ENCODE results near the gene MEOX2.

MEOX2 gene

DNA sequence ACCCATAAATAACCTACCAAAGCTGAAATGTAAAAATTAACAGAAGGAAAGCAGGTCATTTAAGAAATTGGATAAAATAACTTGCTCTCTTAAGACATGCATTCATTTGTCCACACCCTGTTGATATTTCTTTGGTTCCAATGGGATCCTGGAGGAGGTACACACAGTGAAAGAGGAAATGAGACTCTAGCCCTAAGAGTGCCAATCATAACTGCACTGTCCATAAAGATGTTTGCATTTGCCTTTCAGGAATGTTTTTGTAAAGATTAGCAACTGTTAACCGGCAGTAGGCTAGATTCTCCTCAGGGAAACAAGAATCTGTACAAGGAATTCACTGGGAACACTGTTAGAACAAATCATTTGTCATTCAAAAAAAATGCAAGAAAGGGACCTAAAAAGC lies 61.0 kb downstream of the MEOX2 start:
- Histone ChIP-seq H3K4me1 (ENCODE audit: control insufficient read depth in 2 of 2, insufficient read depth in 2 of 2, low read length in 2 of 2) (no peaks in the 10 kb centered on the region), H3K27me3 (ENCODE audit: control insufficient read depth in 2 of 2, insufficient read depth in 2 of 2, low read length in 2 of 2) (no peaks in the 10 kb centered on the region), H3K9me3 (ENCODE audit: control insufficient read depth in 2 of 2, low read length in 2 of 2) (no peaks in the 10 kb centered on the region), H3K36me3 (ENCODE audit: control insufficient read depth in 2 of 2, insufficient read depth in 2 of 2, low read length in 2 of 2) (no peaks in the 10 kb centered on the region), H3K4me3 (ENCODE audit: low read length in 2 of 2) (no peak overlapping the region), H3K9ac (ENCODE audit: low read depth in 1 of 2, low read length in 2 of 2) (no peak overlapping the region), H3K27ac (ENCODE audit: low read depth in 2 of 2, low read length in 2 of 2) (no peak overlapping the region)

DNA sequence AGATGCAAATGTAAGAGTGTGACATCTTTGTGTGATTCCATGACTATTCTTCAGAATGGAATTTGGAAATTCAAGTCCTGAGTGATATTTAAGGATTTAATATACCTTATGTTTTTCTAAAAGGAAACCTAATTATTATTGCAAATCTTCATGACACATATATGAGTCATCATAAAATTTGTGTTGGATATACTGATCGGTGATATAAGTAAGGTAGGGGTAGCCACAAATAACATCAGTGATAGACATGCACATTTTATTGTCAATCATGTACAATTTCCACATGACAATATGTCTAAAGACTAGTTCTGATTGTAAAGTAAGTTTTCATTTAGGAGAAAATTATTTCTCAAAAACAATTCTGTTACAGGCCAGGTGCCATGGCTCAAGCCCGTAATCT lies 65.0 kb downstream of the MEOX2 start:
- H3K9me3 ChIP-seq (ENCODE audit: control insufficient read depth in 2 of 2, low read length in 2 of 2) = no peaks in the 10 kb centered on the region
- no peaks in the 10 kb centered on the region for H3K36me3 ChIP-seq (ENCODE audit: control insufficient read depth in 2 of 2, insufficient read depth in 2 of 2, low read length in 2 of 2)
- H3K4me1 ChIP-seq (ENCODE audit: control insufficient read depth in 2 of 2, insufficient read depth in 2 of 2, low read length in 2 of 2) = no peaks in the 10 kb centered on the region
- no peak overlapping the region for H3K4me3 ChIP-seq (ENCODE audit: low read length in 2 of 2)
- no peaks in the 10 kb centered on the region for H3K27me3 ChIP-seq (ENCODE audit: control insufficient read depth in 2 of 2, insufficient read depth in 2 of 2, low read length in 2 of 2)
- no peak overlapping the region for H3K9ac ChIP-seq (ENCODE audit: low read depth in 1 of 2, low read length in 2 of 2)
- H3K27ac ChIP-seq (ENCODE audit: low read depth in 2 of 2, low read length in 2 of 2) = no peak overlapping the region

DNA sequence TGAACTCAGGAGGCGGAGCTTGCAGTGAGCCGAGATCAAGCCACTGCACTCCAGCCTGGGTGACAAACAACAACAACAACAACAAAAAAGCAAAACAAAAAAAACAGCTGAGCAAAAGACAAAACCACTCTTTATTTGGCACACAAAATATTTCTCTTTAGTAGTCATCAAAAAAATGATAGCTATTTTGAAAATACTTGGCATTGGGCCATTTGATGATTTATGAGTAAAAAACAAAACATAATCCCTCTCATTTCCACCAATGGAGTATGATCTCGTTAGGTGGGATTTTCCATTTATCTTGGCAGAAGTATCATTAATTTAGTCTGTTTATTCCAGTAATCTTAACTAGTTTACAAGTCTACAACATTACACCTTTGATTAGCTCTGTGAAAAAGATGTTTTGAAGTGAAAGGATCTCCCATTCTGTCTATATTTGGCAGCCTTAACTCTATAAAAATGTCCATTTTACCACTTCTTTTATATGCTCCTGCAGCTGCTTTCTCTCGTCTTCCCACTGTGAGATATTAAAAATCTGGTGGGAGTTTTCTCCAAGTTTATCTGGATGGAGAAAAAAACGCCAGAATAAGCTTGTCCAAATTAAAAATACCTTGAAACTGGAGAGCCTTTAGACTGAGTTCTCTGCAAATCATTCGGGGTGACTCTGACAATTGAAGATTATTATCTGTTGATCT lies 65.8 kb downstream of the MEOX2 start:
- no peaks in the 10 kb centered on the region for H3K27me3 ChIP-seq (ENCODE audit: control insufficient read depth in 2 of 2, insufficient read depth in 2 of 2, low read length in 2 of 2)
- H3K4me1 ChIP-seq (ENCODE audit: control insufficient read depth in 2 of 2, insufficient read depth in 2 of 2, low read length in 2 of 2) = no peaks in the 10 kb centered on the region
- H3K36me3 ChIP-seq (ENCODE audit: control insufficient read depth in 2 of 2, insufficient read depth in 2 of 2, low read length in 2 of 2) = no peaks in the 10 kb centered on the region
- H3K9me3 ChIP-seq (ENCODE audit: control insufficient read depth in 2 of 2, low read length in 2 of 2) = no peaks in the 10 kb centered on the region
- H3K4me3 ChIP-seq (ENCODE audit: low read length in 2 of 2) = no peak overlapping the region
- H3K9ac ChIP-seq (ENCODE audit: low read depth in 1 of 2, low read length in 2 of 2) = no peak overlapping the region
- H3K27ac ChIP-seq (ENCODE audit: low read depth in 2 of 2, low read length in 2 of 2) = no peak overlapping the region

GRCh38 chr7:15618275-15618674 lies 68.2 kb downstream of the MEOX2 start:
- H3K27me3 ChIP-seq (ENCODE audit: control insufficient read depth in 2 of 2, insufficient read depth in 2 of 2, low read length in 2 of 2) = no peaks in the 10 kb centered on the region
- no peak overlapping the region for H3K4me3 ChIP-seq (ENCODE audit: low read length in 2 of 2)
- H3K36me3 ChIP-seq (ENCODE audit: control insufficient read depth in 2 of 2, insufficient read depth in 2 of 2, low read length in 2 of 2) = no peaks in the 10 kb centered on the region
- no peak overlapping the region for H3K9ac ChIP-seq (ENCODE audit: low read depth in 1 of 2, low read length in 2 of 2)
- no peaks in the 10 kb centered on the region for H3K9me3 ChIP-seq (ENCODE audit: control insufficient read depth in 2 of 2, low read length in 2 of 2)
- no peaks in the 10 kb centered on the region for H3K4me1 ChIP-seq (ENCODE audit: control insufficient read depth in 2 of 2, insufficient read depth in 2 of 2, low read length in 2 of 2)
- H3K27ac ChIP-seq (ENCODE audit: low read depth in 2 of 2, low read length in 2 of 2) = no peak overlapping the region

DNA sequence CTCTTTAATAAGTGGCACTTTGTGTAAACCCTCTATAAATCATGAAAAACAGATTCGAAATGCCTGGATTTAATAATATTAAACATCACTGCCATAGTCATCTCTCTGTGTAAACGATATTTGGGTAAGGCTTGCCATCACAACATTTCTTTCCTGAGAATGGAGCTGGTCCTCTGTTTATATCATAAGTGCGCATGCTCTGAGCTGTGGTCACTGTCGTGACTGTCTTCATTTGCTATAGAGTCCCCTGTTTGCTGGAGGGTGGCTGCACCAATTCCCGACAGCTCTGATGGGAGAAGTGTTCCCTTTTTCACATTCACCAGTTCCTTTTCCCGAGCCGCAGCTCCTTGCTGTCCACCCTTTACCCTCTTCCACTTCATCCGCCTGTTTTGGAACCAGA lies 74.3 kb downstream of the MEOX2 start:
- H3K9me3 ChIP-seq (ENCODE audit: control insufficient read depth in 2 of 2, low read length in 2 of 2) = no peaks in the 10 kb centered on the region
- H3K36me3 ChIP-seq (ENCODE audit: control insufficient read depth in 2 of 2, insufficient read depth in 2 of 2, low read length in 2 of 2) = no peaks in the 10 kb centered on the region
- no peaks in the 10 kb centered on the region for H3K27me3 ChIP-seq (ENCODE audit: control insufficient read depth in 2 of 2, insufficient read depth in 2 of 2, low read length in 2 of 2)
- no peaks in the 10 kb centered on the region for H3K4me1 ChIP-seq (ENCODE audit: control insufficient read depth in 2 of 2, insufficient read depth in 2 of 2, low read length in 2 of 2)
- H3K4me3 ChIP-seq (ENCODE audit: low read length in 2 of 2) = no peak overlapping the region
- no peak overlapping the region for H3K27ac ChIP-seq (ENCODE audit: low read depth in 2 of 2, low read length in 2 of 2)
- H3K9ac ChIP-seq (ENCODE audit: low read depth in 1 of 2, low read length in 2 of 2) = no peak overlapping the region

- Histone ChIP-seq H3K9me3 (ENCODE audit: control insufficient read depth in 2 of 2, low read length in 2 of 2) (no peaks in the 10 kb centered on the region), H3K4me1 (ENCODE audit: control insufficient read depth in 2 of 2, insufficient read depth in 2 of 2, low read length in 2 of 2) (no peaks in the 10 kb centered on the region), H3K4me3 (ENCODE audit: low read length in 2 of 2) (no peak overlapping the region), H3K27me3 (ENCODE audit: control insufficient read depth in 2 of 2, insufficient read depth in 2 of 2, low read length in 2 of 2) (no peaks in the 10 kb centered on the region), H3K9ac (ENCODE audit: low read depth in 1 of 2, low read length in 2 of 2) (no peak overlapping the region), H3K36me3 (ENCODE audit: control insufficient read depth in 2 of 2, insufficient read depth in 2 of 2, low read length in 2 of 2) (no peaks in the 10 kb centered on the region), H3K27ac (ENCODE audit: low read depth in 2 of 2, low read length in 2 of 2) (no peak overlapping the region)
Measured at GRCh38 chr7:15610503-15610902, 76.0 kb downstream of the MEOX2 start.

GRCh38 chr7:15609287-15609686 lies 77.2 kb downstream of the MEOX2 start:
- H3K27ac ChIP-seq (ENCODE audit: low read depth in 2 of 2, low read length in 2 of 2) = no peak overlapping the region
- H3K4me1 ChIP-seq (ENCODE audit: control insufficient read depth in 2 of 2, insufficient read depth in 2 of 2, low read length in 2 of 2) = no peaks in the 10 kb centered on the region
- H3K4me3 ChIP-seq (ENCODE audit: low read length in 2 of 2) = no peak overlapping the region
- H3K9me3 ChIP-seq (ENCODE audit: control insufficient read depth in 2 of 2, low read length in 2 of 2) = no peaks in the 10 kb centered on the region
- no peaks in the 10 kb centered on the region for H3K36me3 ChIP-seq (ENCODE audit: control insufficient read depth in 2 of 2, insufficient read depth in 2 of 2, low read length in 2 of 2)
- H3K27me3 ChIP-seq (ENCODE audit: control insufficient read depth in 2 of 2, insufficient read depth in 2 of 2, low read length in 2 of 2) = no peaks in the 10 kb centered on the region
- no peak overlapping the region for H3K9ac ChIP-seq (ENCODE audit: low read depth in 1 of 2, low read length in 2 of 2)

DNA sequence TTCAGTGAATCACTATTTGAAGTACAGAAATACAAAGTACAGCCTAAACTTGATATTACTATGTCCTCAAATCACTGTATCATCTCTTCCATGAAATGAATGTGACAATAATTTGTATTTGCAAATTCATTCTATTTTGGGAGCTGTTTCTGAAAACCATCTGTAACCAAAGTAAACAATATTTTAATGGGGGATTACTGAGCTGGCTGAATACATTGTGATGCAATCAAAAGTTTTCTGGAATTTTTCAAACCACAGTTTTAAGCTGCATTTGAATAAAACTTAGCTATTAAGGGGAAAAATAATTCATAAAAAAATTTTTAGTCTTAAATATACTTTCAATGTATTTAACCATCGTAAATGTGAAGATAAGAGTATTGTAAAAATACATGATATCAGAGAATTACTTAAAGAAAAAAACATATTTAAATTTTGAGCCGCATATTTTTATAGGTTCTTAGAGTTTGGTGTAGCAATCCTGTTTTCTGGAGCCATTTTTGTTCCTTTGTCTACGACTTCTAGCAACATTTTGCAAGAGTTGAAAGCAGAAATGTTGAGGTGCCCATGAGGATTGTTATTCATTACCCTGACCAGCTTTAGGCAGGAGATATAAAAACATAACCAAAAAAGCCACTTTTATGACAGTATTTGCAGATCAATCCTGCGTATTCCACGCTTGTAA lies 78.8 kb downstream of the MEOX2 start:
- H3K4me3 ChIP-seq (ENCODE audit: low read length in 2 of 2) = no peak overlapping the region
- no peaks in the 10 kb centered on the region for H3K4me1 ChIP-seq (ENCODE audit: control insufficient read depth in 2 of 2, insufficient read depth in 2 of 2, low read length in 2 of 2)
- no peaks in the 10 kb centered on the region for H3K36me3 ChIP-seq (ENCODE audit: control insufficient read depth in 2 of 2, insufficient read depth in 2 of 2, low read length in 2 of 2)
- no peak overlapping the region for H3K9ac ChIP-seq (ENCODE audit: low read depth in 1 of 2, low read length in 2 of 2)
- H3K27me3 ChIP-seq (ENCODE audit: control insufficient read depth in 2 of 2, insufficient read depth in 2 of 2, low read length in 2 of 2) = no peaks in the 10 kb centered on the region
- H3K27ac ChIP-seq (ENCODE audit: low read depth in 2 of 2, low read length in 2 of 2) = no peak overlapping the region
- no peaks in the 10 kb centered on the region for H3K9me3 ChIP-seq (ENCODE audit: control insufficient read depth in 2 of 2, low read length in 2 of 2)

DNA sequence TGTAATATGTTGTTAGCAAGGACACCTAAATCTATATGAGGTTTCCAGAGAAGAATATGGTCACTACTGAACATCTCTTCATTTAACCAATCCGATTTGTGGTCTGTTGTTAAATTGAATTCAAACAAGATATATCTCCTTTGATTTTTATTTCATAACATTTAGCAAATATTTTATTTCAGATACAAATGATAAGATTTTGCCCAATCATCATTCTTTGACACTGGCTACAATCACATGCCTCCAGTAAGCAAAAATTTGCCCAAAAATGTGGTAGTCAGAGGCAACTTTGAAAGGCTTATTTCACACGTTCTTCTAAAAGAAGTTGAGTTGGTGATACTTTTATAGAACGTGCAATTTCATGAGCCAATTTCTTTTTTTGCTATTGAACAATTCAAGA lies 79.9 kb downstream of the MEOX2 start:
- no peak overlapping the region for H3K27ac ChIP-seq (ENCODE audit: low read depth in 2 of 2, low read length in 2 of 2)
- H3K4me1 ChIP-seq (ENCODE audit: control insufficient read depth in 2 of 2, insufficient read depth in 2 of 2, low read length in 2 of 2) = no peaks in the 10 kb centered on the region
- H3K4me3 ChIP-seq (ENCODE audit: low read length in 2 of 2) = no peak overlapping the region
- no peak overlapping the region for H3K9ac ChIP-seq (ENCODE audit: low read depth in 1 of 2, low read length in 2 of 2)
- H3K27me3 ChIP-seq (ENCODE audit: control insufficient read depth in 2 of 2, insufficient read depth in 2 of 2, low read length in 2 of 2) = no peaks in the 10 kb centered on the region
- H3K36me3 ChIP-seq (ENCODE audit: control insufficient read depth in 2 of 2, insufficient read depth in 2 of 2, low read length in 2 of 2) = no peaks in the 10 kb centered on the region
- no peaks in the 10 kb centered on the region for H3K9me3 ChIP-seq (ENCODE audit: control insufficient read depth in 2 of 2, low read length in 2 of 2)

DNA sequence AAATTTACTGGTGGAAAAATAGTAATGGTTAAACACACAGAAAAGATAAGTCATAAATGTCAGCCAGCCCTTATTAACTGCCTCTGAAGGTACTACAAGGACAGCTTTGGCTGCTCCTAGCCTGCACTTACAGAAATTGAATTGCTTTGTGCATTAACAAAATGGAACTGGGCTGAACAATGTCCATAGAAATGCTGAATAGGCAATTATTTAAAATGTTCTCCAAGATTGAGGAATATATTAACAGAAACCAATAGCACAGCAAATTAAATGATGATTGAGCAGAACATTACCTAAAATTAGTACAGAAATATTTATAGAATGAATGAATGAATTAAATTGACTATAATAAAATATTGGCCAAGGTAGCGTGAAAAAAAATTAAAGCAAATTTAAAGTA lies 82.3 kb downstream of the MEOX2 start:
- Histone ChIP-seq H3K9ac (ENCODE audit: low read depth in 1 of 2, low read length in 2 of 2) (no peak overlapping the region), H3K36me3 (ENCODE audit: control insufficient read depth in 2 of 2, insufficient read depth in 2 of 2, low read length in 2 of 2) (no peaks in the 10 kb centered on the region), H3K27ac (ENCODE audit: low read depth in 2 of 2, low read length in 2 of 2) (no peak overlapping the region), H3K27me3 (ENCODE audit: control insufficient read depth in 2 of 2, insufficient read depth in 2 of 2, low read length in 2 of 2) (no peaks in the 10 kb centered on the region), H3K4me3 (ENCODE audit: low read length in 2 of 2) (no peak overlapping the region), H3K9me3 (ENCODE audit: control insufficient read depth in 2 of 2, low read length in 2 of 2) (no peaks in the 10 kb centered on the region), H3K4me1 (ENCODE audit: control insufficient read depth in 2 of 2, insufficient read depth in 2 of 2, low read length in 2 of 2) (no peaks in the 10 kb centered on the region)

Data from mucosa of rectum (tissue), 2 donors.